ENCODE results near the gene CACNG4.

DNA sequence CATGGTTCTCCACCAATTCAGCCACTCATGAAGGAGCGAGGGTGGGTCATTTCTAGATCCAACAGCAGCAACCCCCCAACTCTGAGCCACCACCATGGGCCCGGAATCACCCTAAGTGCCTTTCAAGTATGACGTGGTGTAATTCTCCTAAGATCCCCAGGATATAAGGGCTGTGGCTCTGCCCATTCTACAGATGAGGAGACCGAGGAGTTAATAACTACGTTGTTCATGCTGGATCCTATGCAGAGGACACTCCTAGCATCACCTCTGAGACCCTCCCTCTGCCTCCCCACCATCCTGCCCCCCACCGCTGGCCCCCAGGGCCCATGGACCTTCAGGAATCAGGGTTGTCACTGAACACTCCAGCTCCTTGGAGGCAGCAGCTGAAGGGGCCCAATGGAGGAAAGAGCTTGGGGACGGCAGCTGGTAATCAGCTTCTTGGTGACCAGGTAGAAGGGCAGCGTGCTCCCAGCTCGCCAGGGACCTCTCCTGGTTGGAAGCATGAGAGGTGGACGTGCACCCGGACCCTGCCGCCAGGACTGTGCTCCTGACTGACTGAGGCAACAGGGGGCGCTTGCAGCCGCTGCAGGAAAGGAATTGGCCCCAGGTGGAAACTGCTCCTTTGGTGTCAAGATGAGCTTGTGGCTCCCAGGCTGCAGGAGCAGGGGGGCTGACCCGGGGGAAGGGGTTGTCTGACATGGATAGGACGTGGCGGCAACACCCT lies 51.7 kb downstream of the CACNG4 start:
- TF ChIP-seq POLR2AphosphoS5 (IDR thresholded peaks at IDR 0.05; ENCODE audit: low read depth, low read length) (no peak), SIN3A (IDR thresholded peaks at IDR 0.05; ENCODE audit: borderline replicate concordance, insufficient read depth, low read depth, low read length) (no peak), TCF7L2 (IDR thresholded peaks at IDR 0.05; ENCODE audit: low read depth, low read length) (no peak)
- TF ChIP-seq, protein P1, sequence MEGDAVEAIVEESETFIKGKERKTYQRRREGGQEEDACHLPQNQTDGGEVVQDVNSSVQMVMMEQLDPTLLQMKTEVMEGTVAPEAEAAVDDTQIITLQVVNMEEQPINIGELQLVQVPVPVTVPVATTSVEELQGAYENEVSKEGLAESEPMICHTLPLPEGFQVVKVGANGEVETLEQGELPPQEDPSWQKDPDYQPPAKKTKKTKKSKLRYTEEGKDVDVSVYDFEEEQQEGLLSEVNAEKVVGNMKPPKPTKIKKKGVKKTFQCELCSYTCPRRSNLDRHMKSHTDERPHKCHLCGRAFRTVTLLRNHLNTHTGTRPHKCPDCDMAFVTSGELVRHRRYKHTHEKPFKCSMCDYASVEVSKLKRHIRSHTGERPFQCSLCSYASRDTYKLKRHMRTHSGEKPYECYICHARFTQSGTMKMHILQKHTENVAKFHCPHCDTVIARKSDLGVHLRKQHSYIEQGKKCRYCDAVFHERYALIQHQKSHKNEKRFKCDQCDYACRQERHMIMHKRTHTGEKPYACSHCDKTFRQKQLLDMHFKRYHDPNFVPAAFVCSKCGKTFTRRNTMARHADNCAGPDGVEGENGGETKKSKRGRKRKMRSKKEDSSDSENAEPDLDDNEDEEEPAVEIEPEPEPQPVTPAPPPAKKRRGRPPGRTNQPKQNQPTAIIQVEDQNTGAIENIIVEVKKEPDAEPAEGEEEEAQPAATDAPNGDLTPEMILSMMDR (IDR thresholded peaks at IDR 0.05) = no peak

Measured in Panc1 (cell line).